Muscle of leg (tissue), 11 donors: ENCODE measurements around the gene BABAM2. TPM values are rescaled to one million over a fixed set of nuclear protein-coding genes. Genes with fewer than 3 reads are reported as not detected.

Experiments used
- DNase-seq: peaks from one replicate; pipeline ENCODE4 v3.0.0; 2013
- H3K27ac ChIP-seq: one replicate; pipeline ENCODE4 v1.5.1; 2013; ENCODE audit warnings: mild to moderate bottlenecking, low read length, control low read depth
- H3K27me3 ChIP-seq: one replicate; pipeline ENCODE4 v1.6.1; 2013; ENCODE audit warnings: low read length; ENCODE audit not compliant: control insufficient read depth, insufficient read depth
- H3K36me3 ChIP-seq: one replicate; pipeline ENCODE4 v1.6.1; 2013; ENCODE audit warnings: low read length; ENCODE audit not compliant: control insufficient read depth, insufficient read depth
- H3K4me1 ChIP-seq: one replicate; pipeline ENCODE4 v1.6.1; 2013; ENCODE audit warnings: low read length; ENCODE audit not compliant: control insufficient read depth, insufficient read depth
- H3K4me3 ChIP-seq: one replicate; pipeline ENCODE4 v1.5.1; 2013; ENCODE audit warnings: low read length, control low read depth
- H3K9me3 ChIP-seq: replicated peaks from 2 replicates; pipeline ENCODE4 v1.6.1; 2013; ENCODE audit warnings: low read depth, low read length; ENCODE audit not compliant: control insufficient read depth
- WGBS: methylation state at CpG from one replicate; pipeline ENCODE4 v1.1.5; 2013; ENCODE audit warnings: missing lambda C conversion rate; ENCODE audit not compliant: insufficient coverage; 5-methylcytosine and 5-hydroxymethylcytosine counted together
- polyA plus RNA-seq, 8 donors: library from polyadenylated mRNA; unstranded; fragments of 120-200 nt; gene quantifications; one replicate each; pipeline versions ENCODE4 v1.2.1 to v1.2.3, GENCODE V29; 2013; ENCODE audit warnings: inconsistent platforms in 1 of 8, low replicate concordance in 1 of 8; ENCODE audit not compliant: insufficient read length in 8 of 8, insufficient read depth in 1 of 8
- total RNA-seq: library from RNA; stranded (reverse); fragments of 120-200 nt; gene quantifications from one replicate; pipeline ENCODE4 v1.2.4, GENCODE V29; 2013

BABAM2 gene
- total and polyA plus RNA-seq, 9 donors, result 16.1 to 23.6 (median 21.4) TPM

- Histone ChIP-seq H3K27me3 (no peaks in the 10 kb centered on the region), H3K36me3 (no peaks in the 10 kb centered on the region), H3K4me3 (no peak overlapping the region), H3K27ac (peak overlapping the region; percentile 75), H3K9me3 (no peaks in the 10 kb centered on the region), H3K4me1 (peaks cover 76% of the 10 kb centered on the region)
- 46% methylated on average over 5 of the region's 8 CpGs for WGBS
- peak; percentile 70 for DNase-seq
Measured at GRCh38 chr2:28345619-28346018, 455.1 kb downstream of the BABAM2 start.

GRCh38 chr2:28346587-28346986 lies 456.1 kb downstream of the BABAM2 start:
- H3K4me3 ChIP-seq, result no peak overlapping the region

DNA sequence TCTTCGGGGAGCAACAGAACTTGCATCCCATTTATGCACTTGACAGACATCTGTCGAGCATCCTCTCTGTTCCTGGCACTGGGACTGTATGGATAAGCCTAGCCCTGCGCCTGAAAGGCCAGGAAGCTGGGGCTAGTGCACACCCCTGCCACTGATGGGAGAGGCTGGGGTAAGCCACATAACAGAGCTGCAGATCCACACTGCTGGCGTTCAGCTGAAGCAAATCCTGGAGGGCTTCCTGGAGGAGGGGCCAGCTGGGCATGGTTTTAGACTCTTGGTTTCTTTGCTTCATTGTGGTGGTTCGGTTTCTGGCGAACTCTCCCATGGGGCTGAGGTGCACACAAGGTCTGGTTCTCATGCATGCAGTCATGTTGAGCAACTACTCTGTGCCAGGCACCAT lies 456.7 kb downstream of the BABAM2 start:
- Histone ChIP-seq H3K27ac (peak overlapping the region; percentile 89), H3K36me3 (no peaks in the 10 kb centered on the region), H3K4me1 (peaks cover 71% of the 10 kb centered on the region), H3K4me3 (no peak overlapping the region), H3K27me3 (no peaks in the 10 kb centered on the region), H3K9me3 (no peaks in the 10 kb centered on the region)
- 81% methylated on average over 5 of the region's 6 CpGs for WGBS
- no peak for DNase-seq

More at GRCh38 chr2:28346587-28346986, 456.1 kb downstream of the BABAM2 start:
- WGBS, result 69% methylated on average over 2 of the region's 6 CpGs
- H3K27ac ChIP-seq, result peak overlapping the region; percentile 89
- H3K36me3 ChIP-seq, result no peaks in the 10 kb centered on the region
- H3K9me3 ChIP-seq, result no peaks in the 10 kb centered on the region
- H3K27me3 ChIP-seq, result no peaks in the 10 kb centered on the region
- peak; percentile 92 for DNase-seq
- peaks cover 70% of the 10 kb centered on the region for H3K4me1 ChIP-seq

DNA sequence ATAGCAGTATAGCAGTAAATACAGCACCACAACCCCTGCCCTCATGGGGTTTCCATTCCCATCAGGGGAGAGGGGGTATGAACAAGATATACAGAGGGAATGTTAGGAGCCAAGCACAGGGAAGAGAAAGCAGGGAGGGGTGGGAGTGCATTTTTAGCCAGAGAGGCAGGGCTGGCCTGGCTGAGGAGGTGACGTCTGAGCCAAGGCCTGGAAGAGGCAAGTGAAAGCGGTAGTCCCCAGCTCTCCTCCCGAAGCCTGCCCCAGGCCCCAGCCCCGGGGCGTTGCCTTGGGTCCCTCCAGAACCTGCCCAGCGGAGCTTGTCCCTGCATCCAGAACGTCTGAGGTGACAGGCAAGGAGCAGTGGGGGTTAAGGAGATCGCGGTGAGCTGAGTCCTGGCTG lies 457.1 kb downstream of the BABAM2 start:
- H3K4me1 ChIP-seq, result peaks cover 71% of the 10 kb centered on the region
- H3K4me3 ChIP-seq, result no peak overlapping the region
- no peaks in the 10 kb centered on the region for H3K9me3 ChIP-seq
- H3K36me3 ChIP-seq, result no peaks in the 10 kb centered on the region
- 82% methylated on average over 2 of the region's 9 CpGs for WGBS
- no peak for DNase-seq
- peak overlapping the region; percentile 89 for H3K27ac ChIP-seq
- H3K27me3 ChIP-seq, result no peaks in the 10 kb centered on the region

GRCh38 chr2:28348149-28348567 lies 457.6 kb downstream of the BABAM2 start:
- H3K9me3 ChIP-seq, result no peaks in the 10 kb centered on the region
- H3K36me3 ChIP-seq, result no peaks in the 10 kb centered on the region
- no peak overlapping the region for H3K27ac ChIP-seq
- H3K4me3 ChIP-seq, result no peak overlapping the region
- no peaks in the 10 kb centered on the region for H3K27me3 ChIP-seq
- DNase-seq, result no peak
- WGBS, result 90% methylated on average over 2 of the region's 10 CpGs
- peaks cover 68% of the 10 kb centered on the region for H3K4me1 ChIP-seq

GRCh38 chr2:28348921-28349320 lies 458.4 kb downstream of the BABAM2 start:
- H3K36me3 ChIP-seq, result no peaks in the 10 kb centered on the region
- no peaks in the 10 kb centered on the region for H3K9me3 ChIP-seq
- peaks cover 64% of the 10 kb centered on the region for H3K4me1 ChIP-seq
- WGBS, result 95% methylated on average over 6 of the region's 11 CpGs
- no peak overlapping the region for H3K4me3 ChIP-seq
- H3K27me3 ChIP-seq, result no peaks in the 10 kb centered on the region
- no peak for DNase-seq
- no peak overlapping the region for H3K27ac ChIP-seq

DNA sequence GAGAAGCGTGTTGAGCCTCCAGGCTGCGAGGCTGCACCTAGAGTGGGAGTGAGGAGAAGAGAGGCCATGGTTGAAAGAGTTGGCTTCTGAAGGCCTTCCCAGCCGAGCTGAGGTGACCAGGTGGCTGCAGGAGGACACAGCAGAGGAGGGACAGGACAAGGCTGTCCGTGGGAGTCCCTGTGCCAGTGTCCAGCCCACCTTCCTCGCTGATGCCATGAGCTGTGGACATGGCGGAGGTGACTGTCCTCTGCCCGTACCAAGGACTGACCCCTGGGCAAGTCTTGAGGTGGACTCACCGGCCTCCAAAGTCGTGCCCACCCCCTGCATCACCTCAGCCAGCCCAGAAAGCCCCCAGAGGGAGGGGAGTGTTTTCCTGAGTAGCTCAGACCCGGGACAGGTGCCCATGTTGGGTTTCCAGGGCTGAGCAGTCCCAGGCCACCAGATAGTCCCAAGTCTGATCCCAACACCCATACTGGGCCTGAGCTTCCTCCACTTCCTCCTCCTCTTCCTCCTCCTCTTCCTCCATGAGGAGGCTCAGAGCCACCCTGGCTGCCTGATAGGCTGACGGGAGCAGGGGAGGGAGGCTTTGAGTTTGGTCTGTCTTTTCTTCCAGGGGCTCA lies 459.1 kb downstream of the BABAM2 start:
- no peak for DNase-seq
- H3K4me1 ChIP-seq, result peaks cover 56% of the 10 kb centered on the region
- no peaks in the 10 kb centered on the region for H3K36me3 ChIP-seq
- no peaks in the 10 kb centered on the region for H3K27me3 ChIP-seq
- H3K4me3 ChIP-seq, result no peak overlapping the region
- H3K9me3 ChIP-seq, result no peaks in the 10 kb centered on the region
- no peak overlapping the region for H3K27ac ChIP-seq
- 92% methylated on average over 5 of the region's 11 CpGs for WGBS

- no peak overlapping the region for H3K27ac ChIP-seq
- H3K9me3 ChIP-seq, result no peaks in the 10 kb centered on the region
- 83% methylated on average over 14 of the region's 17 CpGs for WGBS
- H3K36me3 ChIP-seq, result no peaks in the 10 kb centered on the region
- H3K4me3 ChIP-seq, result no peak overlapping the region
- H3K27me3 ChIP-seq, result no peaks in the 10 kb centered on the region
- DNase-seq, result no peak
- peaks cover 56% of the 10 kb centered on the region for H3K4me1 ChIP-seq
Measured at GRCh38 chr2:28350196-28350595, 459.7 kb downstream of the BABAM2 start.

DNA sequence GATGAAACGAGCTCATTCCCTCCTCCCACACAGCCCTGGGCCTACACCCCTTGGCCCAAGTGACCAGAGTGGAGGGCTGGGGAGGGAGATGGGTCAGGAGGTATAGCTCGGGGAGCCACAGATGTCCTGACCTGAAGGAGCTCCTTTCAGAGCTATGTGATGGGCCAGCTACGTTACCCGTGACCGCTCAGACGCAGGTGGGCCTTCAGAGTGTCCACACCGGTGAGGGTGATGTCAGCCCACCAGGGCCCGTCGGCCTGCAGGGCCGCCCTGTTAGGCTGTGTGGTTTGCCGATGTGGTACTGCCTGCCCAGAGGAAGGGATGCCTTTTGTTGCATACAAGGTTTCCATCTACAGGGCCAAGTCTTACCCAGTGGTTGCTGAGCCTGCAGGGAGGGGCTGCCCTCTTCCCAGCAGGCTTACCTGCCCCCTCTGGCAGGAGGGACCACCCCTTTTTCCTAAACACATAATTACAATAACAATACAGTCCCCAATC lies 460.3 kb downstream of the BABAM2 start:
- Histone ChIP-seq H3K4me1 (peaks cover 56% of the 10 kb centered on the region), H3K9me3 (no peaks in the 10 kb centered on the region), H3K36me3 (no peaks in the 10 kb centered on the region), H3K27ac (no peak overlapping the region), H3K27me3 (no peaks in the 10 kb centered on the region), H3K4me3 (no peak overlapping the region)
- WGBS, result 89% methylated on average over 10 of the region's 11 CpGs
- no peak for DNase-seq

DNA sequence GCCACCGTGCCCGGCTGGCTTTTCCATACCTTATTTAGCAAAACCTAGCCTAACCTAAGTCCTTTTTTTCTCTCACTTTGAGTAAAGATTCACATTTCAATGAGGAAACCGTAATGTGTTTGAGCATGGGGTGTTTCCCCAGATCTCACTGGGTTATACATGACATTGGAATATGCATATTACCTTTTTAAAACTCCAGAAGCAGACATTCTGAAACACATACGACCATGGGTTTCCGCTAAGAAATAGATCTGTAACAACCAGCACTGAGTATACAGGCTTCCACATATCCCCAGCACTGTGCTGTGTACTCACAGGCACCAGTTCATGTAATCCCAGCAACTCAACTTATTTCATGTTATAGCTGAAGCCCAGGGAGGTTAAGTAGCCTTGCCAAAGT lies 461.1 kb downstream of the BABAM2 start:
- no peaks in the 10 kb centered on the region for H3K27me3 ChIP-seq
- WGBS, result 94% methylated on average over 2 of the region's 5 CpGs
- H3K4me3 ChIP-seq, result no peak overlapping the region
- H3K9me3 ChIP-seq, result no peaks in the 10 kb centered on the region
- H3K36me3 ChIP-seq, result no peaks in the 10 kb centered on the region
- H3K4me1 ChIP-seq, result peaks cover 57% of the 10 kb centered on the region
- peak overlapping the region; percentile 71 for H3K27ac ChIP-seq
- no peak for DNase-seq
